Urothelium cell line (cell line): ENCODE data around the gene NR1I2.

Experiments used
- DNase-seq: peaks from one replicate; pipeline ENCODE4 v3.0.0; 2011; ENCODE audit warnings: low spot score, mixed read lengths
- FAIRE-seq: peaks from 2 replicates; lab custom pipeline; 2011; peaks lifted over from hg19 to GRCh38; lab: Jason Lieb, UNC

The NR1I2 gene

DNA sequence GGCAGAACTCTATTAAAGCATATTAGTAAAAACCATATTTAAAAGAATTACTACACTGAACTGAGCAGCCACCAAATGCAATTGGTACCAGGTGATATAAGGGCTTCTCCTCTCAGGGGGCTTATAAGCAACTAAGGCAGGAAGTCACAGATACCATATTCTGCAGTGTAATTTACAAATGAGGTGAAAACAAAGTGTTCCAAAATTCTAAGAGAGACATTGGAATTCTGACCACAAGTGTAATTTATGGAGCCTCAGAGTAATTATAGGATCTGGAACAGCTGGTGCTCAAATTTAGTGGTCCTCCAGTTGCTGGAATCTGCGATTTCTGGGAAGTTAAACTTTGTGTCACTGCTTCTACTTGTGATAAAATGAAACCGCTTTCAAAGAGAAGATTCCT, 3.1 kb upstream of the NR1I2 start:
- no peak for FAIRE-seq
- DNase-seq: no peak

DNA sequence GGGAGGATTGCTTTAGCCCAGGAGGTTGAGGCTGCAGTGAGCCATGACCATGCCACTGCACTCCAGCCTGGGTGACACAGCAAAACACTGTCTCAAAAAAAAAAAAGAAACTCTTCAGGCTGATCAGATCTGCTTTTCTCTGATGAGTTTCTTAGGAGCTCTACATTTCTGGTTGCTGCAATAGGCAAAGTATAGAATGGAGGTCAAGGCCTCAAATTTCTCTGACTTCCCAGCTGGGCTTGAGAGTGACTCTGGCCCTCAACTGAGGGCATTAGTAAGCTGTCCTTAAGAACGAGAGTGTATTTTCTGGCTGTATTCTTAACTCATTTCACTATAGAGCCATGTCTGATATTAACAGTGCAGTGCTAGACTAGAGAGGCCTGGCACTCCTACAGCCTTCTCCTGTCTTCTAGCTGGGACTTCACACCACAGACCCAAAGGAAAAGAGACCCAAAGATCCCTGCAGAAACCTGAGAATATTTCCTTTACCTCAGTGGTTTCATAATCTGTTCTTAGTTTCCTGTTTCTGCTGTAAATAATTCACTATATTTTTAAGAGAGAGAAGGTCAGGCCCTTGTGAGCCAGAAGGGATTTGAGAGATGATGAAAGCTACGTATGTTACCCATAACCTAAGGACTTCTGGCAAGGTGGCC, 2.0 kb upstream of the NR1I2 start:
- DNase-seq: no peak

DNA sequence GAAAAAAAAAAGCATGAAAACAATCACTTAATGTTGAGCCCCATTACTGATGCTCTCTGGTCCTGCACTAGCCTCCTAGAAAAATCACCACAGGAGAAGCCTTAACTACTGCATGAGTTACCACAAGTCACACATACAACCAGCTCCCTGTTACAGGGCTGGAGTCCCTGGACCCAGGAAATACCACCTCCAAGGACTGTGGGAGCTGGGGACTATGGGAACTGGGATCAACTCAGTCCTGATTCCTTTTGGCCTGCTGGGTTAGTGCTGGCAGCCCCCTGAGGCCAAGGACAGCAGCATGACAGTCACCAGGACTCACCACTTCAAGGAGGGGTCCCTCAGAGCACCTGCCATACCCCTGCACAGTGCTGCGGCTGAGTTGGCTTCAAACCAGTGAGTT, 559 bp downstream of the NR1I2 start:
- FAIRE-seq (no peak), DNase-seq (no peak)

More for the DNA sequence above, 2.0 kb upstream of the NR1I2 start:
- FAIRE-seq: no peak

GRCh38 chr3:119783255-119783654, 1.4 kb downstream of the NR1I2 start:
- no peak for DNase-seq
- no peak for FAIRE-seq

DNA sequence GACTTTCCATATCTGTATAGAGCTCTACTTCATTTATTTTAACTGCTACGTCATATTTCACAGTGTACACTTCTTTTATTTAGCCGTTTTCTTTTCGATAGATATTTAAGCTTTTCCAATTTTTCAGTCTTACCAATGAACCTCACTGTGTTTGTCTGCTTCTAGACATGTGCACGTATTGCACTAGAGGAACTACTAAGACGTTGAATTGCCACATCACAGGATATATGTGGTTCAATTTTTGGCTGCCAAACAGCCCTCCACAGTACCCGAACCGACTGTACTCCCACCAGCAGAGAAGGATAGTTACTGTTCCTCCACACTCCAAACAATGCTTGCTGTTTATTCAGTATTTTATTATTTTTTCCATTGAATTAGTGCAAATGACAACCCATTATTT, 2.0 kb downstream of the NR1I2 start:
- no peak for DNase-seq
- no peak for FAIRE-seq

DNA sequence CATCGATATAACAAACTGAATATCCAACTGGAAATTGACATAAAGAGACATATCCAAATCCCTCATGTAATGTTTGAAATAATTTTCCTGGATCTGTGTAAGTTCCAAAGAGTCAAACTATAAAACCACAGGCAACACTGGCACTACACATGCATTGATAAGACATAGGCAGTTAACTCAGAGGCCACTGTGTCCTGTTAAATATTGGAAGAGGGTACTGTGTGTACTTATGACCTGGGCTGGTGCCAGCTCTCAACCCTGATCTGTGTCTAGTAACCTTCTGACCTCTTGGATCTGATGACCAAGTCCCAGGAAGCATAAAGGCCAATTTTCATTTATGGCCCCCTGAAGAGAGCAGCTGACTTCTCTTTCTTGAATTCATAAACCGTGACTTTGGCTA, 4.5 kb downstream of the NR1I2 start:
- no peak for DNase-seq
- FAIRE-seq: no peak

DNA sequence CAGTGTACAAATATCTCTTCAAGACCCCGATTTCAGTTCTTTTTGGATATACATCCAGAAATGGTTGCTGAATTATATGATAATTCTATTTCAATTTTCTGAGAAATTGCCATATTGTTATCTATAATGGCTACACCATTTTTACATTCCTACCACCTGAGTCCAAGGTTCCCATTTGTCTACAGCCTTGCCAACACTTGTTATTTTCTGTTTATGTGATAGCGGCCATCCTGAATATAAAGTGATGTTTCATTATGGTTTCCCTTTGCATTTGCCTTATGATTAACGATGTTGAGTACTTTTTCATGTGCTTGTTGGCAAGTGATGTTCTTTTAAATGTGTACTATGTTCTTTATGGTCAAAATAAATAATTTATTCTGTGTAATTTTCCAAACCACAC, 8.5 kb downstream of the NR1I2 start:
- no peak for DNase-seq

DNA sequence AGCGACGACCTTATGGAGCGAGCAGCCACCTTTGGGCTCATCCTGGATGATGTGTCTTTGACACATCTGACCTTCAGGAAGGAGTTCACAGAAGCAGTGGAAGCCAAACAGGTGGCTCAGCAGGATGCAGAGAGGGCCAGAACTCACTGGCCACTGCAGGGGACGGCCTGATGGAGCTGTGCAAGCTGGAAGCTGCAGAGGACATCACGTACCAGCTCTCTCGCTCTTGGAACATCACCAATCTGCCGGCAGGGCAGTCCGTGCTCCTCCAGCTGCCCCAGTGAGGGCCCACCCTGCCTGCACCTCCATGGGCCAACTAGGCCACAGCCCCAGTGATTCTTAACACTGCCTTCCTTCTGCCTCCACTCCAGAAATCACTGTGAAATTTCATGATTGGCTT, 10.4 kb downstream of the NR1I2 start:
- FAIRE-seq: no peak
- DNase-seq: no peak

More for the DNA sequence above, 8.5 kb downstream of the NR1I2 start:
- FAIRE-seq: no peak

GRCh38 chr3:119794401-119794800, 12.5 kb downstream of the NR1I2 start:
- DNase-seq (no peak), FAIRE-seq (no peak)

- DNase-seq: peak; percentile 85
- peak; percentile 95 for FAIRE-seq
These were observed 13.2 kb downstream of the NR1I2 start for GRCh38 chr3:119794971-119795612.

- FAIRE-seq (no peak), DNase-seq (no peak)
These were observed 13.9 kb downstream of the NR1I2 start for GRCh38 chr3:119795849-119796248.

DNA sequence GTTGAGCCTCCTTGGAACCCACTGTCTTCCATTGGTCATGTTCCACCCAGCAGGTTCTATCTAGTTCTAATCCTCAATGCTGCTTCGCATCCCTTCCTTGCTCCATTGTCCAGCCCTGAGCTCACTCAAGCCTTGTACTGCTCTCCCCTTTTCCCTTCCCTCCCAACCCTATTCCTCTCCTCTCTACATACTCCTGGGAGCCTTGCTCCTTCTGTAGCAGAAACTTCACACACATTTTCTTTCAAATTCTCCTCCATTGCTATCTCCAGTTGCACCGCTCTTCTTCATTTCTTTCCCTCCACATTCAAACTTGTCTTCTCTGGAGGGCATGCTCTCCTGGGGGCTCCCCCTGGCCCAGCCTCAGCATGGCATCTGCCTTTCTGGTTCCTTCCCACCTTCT, 14.5 kb downstream of the NR1I2 start:
- FAIRE-seq (no peak), DNase-seq (no peak)

GRCh38 chr3:119796785-119797184, 14.9 kb downstream of the NR1I2 start:
- no peak for DNase-seq
- FAIRE-seq: no peak

DNA sequence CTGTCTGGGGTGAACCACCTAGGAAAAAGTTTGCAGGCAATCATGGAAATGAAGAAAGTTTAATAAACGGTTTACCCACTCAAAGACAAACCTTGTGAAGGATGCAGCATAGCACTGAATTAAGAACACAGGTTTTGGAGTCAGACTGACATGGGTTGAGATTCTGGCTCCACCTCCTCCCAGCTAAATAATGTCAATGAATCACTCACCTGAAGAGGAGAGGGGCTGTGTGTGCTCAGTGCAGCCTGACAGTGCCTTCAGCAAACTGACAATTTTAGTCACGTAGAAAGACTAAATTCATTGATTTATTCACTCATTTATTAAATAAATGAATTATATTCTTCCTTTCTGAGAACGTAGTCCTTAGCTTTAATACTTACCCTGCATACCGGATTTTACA, 18.9 kb downstream of the NR1I2 start:
- FAIRE-seq (no peak), DNase-seq (no peak)

DNA sequence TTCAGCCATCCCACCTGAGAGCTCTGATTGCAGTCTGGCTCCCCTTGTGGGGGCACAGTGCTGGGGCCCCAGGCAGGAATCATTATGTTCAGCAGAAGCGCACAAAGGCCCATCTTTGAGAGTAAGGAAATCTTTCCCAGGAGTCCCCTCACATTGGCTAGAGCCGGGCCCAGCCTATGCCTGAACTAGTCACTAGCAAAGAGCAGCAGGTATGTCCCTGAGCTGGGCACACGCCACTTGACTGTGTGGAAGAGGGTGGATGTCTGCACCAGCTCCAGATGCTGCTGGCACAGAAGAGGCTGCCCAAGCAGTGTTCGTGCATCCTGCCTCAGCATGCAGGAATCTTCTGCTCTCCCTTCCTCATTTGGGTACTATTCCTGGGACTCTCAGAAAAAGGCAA, 26.3 kb downstream of the NR1I2 start:
- DNase-seq: no peak
- FAIRE-seq: no peak

- DNase-seq: no peak
- no peak for FAIRE-seq
These were observed 26.9 kb downstream of the NR1I2 start for GRCh38 chr3:119808843-119809242.

GRCh38 chr3:119809249-119810017, 27.5 kb downstream of the NR1I2 start:
- no peak for FAIRE-seq
- no peak for DNase-seq

DNA sequence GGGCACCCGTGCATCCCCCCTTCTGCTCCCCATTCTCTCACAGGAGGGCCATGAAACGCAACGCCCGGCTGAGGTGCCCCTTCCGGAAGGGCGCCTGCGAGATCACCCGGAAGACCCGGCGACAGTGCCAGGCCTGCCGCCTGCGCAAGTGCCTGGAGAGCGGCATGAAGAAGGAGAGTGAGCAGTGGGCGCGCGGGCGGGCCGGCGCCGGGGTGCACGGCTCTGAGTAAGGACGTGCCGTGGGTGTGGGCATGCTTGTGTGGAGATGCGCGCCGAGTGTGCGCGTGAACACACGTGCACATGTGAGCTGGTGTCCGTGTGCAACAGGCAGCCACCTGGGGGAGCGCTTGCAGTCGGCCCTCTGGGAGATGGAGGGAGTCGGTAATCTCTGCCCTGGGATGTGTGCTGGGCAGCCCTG, 28.1 kb downstream of the NR1I2 start:
- no peak for DNase-seq

DNA sequence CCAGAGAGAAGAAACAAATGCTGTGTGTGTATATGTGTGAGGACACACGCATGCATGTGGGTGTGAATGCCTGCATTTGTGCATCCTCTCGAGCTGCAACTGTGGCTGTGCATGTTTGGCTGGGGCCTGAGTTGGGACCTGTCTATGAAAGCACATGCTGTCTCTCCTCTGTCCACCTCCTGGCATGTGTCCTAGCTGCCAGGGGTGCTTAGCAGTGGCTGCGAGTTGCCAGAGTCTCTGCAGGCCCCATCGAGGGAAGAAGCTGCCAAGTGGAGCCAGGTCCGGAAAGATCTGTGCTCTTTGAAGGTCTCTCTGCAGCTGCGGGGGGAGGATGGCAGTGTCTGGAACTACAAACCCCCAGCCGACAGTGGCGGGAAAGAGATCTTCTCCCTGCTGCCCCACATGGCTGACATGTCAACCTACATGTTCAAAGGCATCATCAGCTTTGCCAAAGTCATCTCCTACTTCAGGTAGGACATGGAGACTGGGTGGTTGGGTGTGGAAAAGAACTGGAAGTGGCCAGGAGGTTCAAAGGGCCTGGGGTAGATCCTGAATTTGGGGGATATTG, 30.7 kb downstream of the NR1I2 start:
- FAIRE-seq: no peak
- DNase-seq: no peak

More for the DNA sequence above, 28.1 kb downstream of the NR1I2 start:
- FAIRE-seq: no peak

DNA sequence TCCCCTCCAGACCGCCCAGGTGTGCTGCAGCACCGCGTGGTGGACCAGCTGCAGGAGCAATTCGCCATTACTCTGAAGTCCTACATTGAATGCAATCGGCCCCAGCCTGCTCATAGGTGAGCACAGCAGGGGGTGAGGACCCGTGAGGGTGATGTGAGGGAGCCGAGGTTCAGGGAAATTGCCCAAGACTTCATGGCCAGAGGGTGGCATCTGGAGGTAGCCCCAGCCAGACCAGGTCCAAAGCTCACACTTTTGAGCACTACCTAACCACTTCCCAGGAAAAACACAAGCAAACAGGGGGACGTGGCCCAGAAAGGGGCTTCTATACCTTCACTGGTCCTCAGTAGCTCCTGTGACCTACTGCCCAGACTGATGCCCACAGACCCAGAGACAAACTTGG, 33.8 kb downstream of the NR1I2 start:
- no peak for DNase-seq
- no peak for FAIRE-seq

DNA sequence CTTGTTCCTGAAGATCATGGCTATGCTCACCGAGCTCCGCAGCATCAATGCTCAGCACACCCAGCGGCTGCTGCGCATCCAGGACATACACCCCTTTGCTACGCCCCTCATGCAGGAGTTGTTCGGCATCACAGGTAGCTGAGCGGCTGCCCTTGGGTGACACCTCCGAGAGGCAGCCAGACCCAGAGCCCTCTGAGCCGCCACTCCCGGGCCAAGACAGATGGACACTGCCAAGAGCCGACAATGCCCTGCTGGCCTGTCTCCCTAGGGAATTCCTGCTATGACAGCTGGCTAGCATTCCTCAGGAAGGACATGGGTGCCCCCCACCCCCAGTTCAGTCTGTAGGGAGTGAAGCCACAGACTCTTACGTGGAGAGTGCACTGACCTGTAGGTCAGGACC, 35.2 kb downstream of the NR1I2 start:
- no peak for FAIRE-seq

More for the DNA sequence above, 35.2 kb downstream of the NR1I2 start:
- DNase-seq: no peak
